OCI-LY7 (cell line): ENCODE data around the gene MRPL9. TPM values are rescaled to one million over a fixed set of nuclear protein-coding genes. Genes with fewer than 3 reads are reported as not detected.

Experiments
- BruUV-seq: library from RNA; stranded (reverse); fragments of 400-500 nt; replicated peaks from 2 replicates; lab custom pipeline; 2021; lab: Mats Ljungman, UMichigan
- CTCF ChIA-PET: fragments of 300-600 bp; sonication (Branson Sonifier 250); formaldehyde crosslinking; loops from one replicate; lab custom pipeline; 2022; ENCODE audit warnings: antibody characterized with exemption; ENCODE audit not compliant: unreplicated experiment; lab: Charles Lee
- POLR2A ChIA-PET: fragments of 300-600 bp; sonication (Branson Sonifier 250); formaldehyde crosslinking; loops from one replicate; lab custom pipeline; 2022; ENCODE audit warnings: antibody characterized with exemption; lab: Charles Lee
- DNase-seq: peaks from one replicate; pipeline ENCODE4 v3.0.0-alpha.2; 2015; ENCODE audit warnings: low spot score
- H2AFZ ChIP-seq: fragments of 200-600 bp; sonication (generic), shearing (Covaris generic); 2 replicates; pipeline ENCODE4 v1.6.1; 2014; ENCODE audit warnings: mild to moderate bottlenecking, antibody characterized with exemption, low read length, moderate library complexity
- H3K27ac ChIP-seq: fragments of 200-600 bp; sonication (generic); 2 replicates; pipeline ENCODE4 v1.5.1; 2014; ENCODE audit warnings: mixed run types, low read depth, mild to moderate bottlenecking, moderate library complexity, low read length, inconsistent platforms; ENCODE audit not compliant: poor library complexity, severe bottlenecking
- H3K36me3 ChIP-seq: fragments of 200-600 bp; sonication (generic); 2 replicates; pipeline ENCODE4 v1.6.1; 2014; ENCODE audit warnings: mild to moderate bottlenecking, antibody characterized with exemption, low read length, moderate library complexity, mixed read lengths; ENCODE audit not compliant: insufficient read depth
- H3K4me1 ChIP-seq: fragments of 200-600 bp; sonication (generic); 2 replicates; pipeline ENCODE4 v1.5.1; 2014; ENCODE audit warnings: mild to moderate bottlenecking, low read length; ENCODE audit not compliant: insufficient read depth, poor library complexity, severe bottlenecking
- H3K4me2 ChIP-seq: fragments of 200-600 bp; sonication (generic); 2 replicates; pipeline ENCODE4 v1.6.1; 2014; ENCODE audit warnings: mild to moderate bottlenecking, low read length
- H3K4me3 ChIP-seq: fragments of 200-600 bp; sonication (generic); 2 replicates; pipeline ENCODE4 v1.5.1; 2014; ENCODE audit warnings: mild to moderate bottlenecking, low read depth, low read length; ENCODE audit not compliant: poor library complexity, severe bottlenecking
- H3K79me2 ChIP-seq: fragments of 200-600 bp; sonication (generic); 2 replicates; pipeline ENCODE4 v1.6.1; 2016; ENCODE audit warnings: low read depth, mild to moderate bottlenecking, low read length, moderate library complexity, mixed read lengths; ENCODE audit not compliant: insufficient read depth
- H3K9me2 ChIP-seq: fragments of 200-600 bp; sonication (generic); 2 replicates; pipeline ENCODE4 v1.6.1; 2016; ENCODE audit warnings: mild to moderate bottlenecking, low read length, mixed read lengths; ENCODE audit not compliant: insufficient read depth
- H3K9me3 ChIP-seq: fragments of 200-600 bp; sonication (generic); 2 replicates; pipeline ENCODE4 v1.6.1; 2014; ENCODE audit warnings: mild to moderate bottlenecking, mixed run types, low read length, mixed read lengths
- H4K20me1 ChIP-seq: fragments of 200-600 bp; sonication (generic); 2 replicates; pipeline ENCODE4 v1.6.1; 2014; ENCODE audit warnings: mild to moderate bottlenecking, antibody characterized with exemption, low read length, moderate library complexity, mixed read lengths; ENCODE audit not compliant: insufficient read depth
- CTCF ChIP-seq: fragments of 200-600 bp; sonication (generic); conservative IDR thresholded peaks from 2 replicates; pipeline ENCODE4 v1.5.1; 2014; ENCODE audit warnings: mild to moderate bottlenecking, antibody characterized with exemption, low read length, moderate library complexity, mixed read lengths
- EZH2phosphoT487 ChIP-seq: fragments of 200-600 bp; sonication (generic); IDR thresholded peaks from 2 replicates; pipeline ENCODE4 v1.6.1; 2018; ENCODE audit warnings: low read depth, borderline replicate concordance, mild to moderate bottlenecking, mixed run types, antibody characterized with exemption, low read length, moderate library complexity, mixed read lengths
- intact Hi-C: fragments of 100-400 bp; cut with micrococcal nuclease; formaldehyde crosslinking; loops from one replicate; pipeline ENCODE4 v1.10.0; 2022; ENCODE audit not compliant: unreplicated experiment
- total RNA-seq, 2 experiments: library from RNA; depleted of rRNA in 1 of 2; stranded (reverse); fragments of >200 nt in 1 of 2; shearing (Covaris generic) in 1 of 2; gene quantifications; 2 replicates each; pipeline ENCODE4 v1.2.3, GENCODE V29; 2014 to 2022

Gene MRPL9
- total RNA-seq, 2 experiments from 2014 or later = 98.6 to 107 TPM

GRCh38 chr1:151776665-151777062 lies 13.4 kb upstream of the MRPL9 start:
- H3K36me3 ChIP-seq = peaks cover 19% of the 10 kb centered on the region; the same call in 1 of the 2 replicates
- intact Hi-C loops = no loop called here
- H3K27ac ChIP-seq = no peak overlapping the region
- POLR2A ChIA-PET = interaction anchor here (0.8 to 3.7 kb wide), 3 partner anchors 13 to 20 kb away, joined by 3 to 13 read pairs (median 3); partner anchors contain the start of gene MRPL9
- H3K4me2 ChIP-seq = no peak overlapping the region
- no peaks in the 10 kb centered on the region for H3K79me2 ChIP-seq
- no peak overlapping the region for H3K4me3 ChIP-seq
- H3K9me3 ChIP-seq = no peaks in the 10 kb centered on the region
- peaks cover 11% of the 10 kb centered on the region for H3K4me1 ChIP-seq
- no peak overlapping the region for H2AFZ ChIP-seq
- no peaks in the 10 kb centered on the region for H4K20me1 ChIP-seq
- H3K9me2 ChIP-seq = no peaks in the 10 kb centered on the region
- TF ChIP-seq EZH2phosphoT487 = no peak
- TF ChIP-seq CTCF = no peak
- no peak for DNase-seq
- no TSS peak for BruUV-seq
- CTCF ChIA-PET = no interaction called here

GRCh38 chr1:151775894-151776664 lies 12.8 kb upstream of the MRPL9 start:
- peaks cover 11% of the 10 kb centered on the region for H3K4me1 ChIP-seq
- H3K9me2 ChIP-seq = no peaks in the 10 kb centered on the region
- no peaks in the 10 kb centered on the region for H3K9me3 ChIP-seq
- H2AFZ ChIP-seq = no peak overlapping the region
- BruUV-seq = no TSS peak
- H3K79me2 ChIP-seq = no peaks in the 10 kb centered on the region
- intact Hi-C loops = no loop called here
- CTCF ChIA-PET = no interaction called here
- no peak overlapping the region for H3K4me2 ChIP-seq
- H3K27ac ChIP-seq = no peak overlapping the region
- H4K20me1 ChIP-seq = no peaks in the 10 kb centered on the region
- peaks cover 19% of the 10 kb centered on the region; the same call in 1 of the 2 replicates for H3K36me3 ChIP-seq
- DNase-seq = no peak
- POLR2A ChIA-PET = interaction anchor here (0.6 to 3.7 kb wide), 5 partner anchors 13 to 563 kb away, joined by 3 to 13 read pairs (median 4); partner anchors contain the start of gene MRPL9
- H3K4me3 ChIP-seq = no peak overlapping the region
- TF ChIP-seq EZH2phosphoT487 (no peak), CTCF (no peak)
